ENCODE measurements around the gene AFP.

The AFP gene

GRCh38 chr4:73410916-73411730 lies 24.9 kb upstream of the AFP start:
- TF ChIP-seq TAF1 (IDR thresholded peaks at IDR 0.05; ENCODE audit: borderline replicate concordance, insufficient read depth, low read length) (no peak), FOXP2 (optimal IDR thresholded peaks at IDR 0.05; ENCODE audit: borderline replicate concordance, extremely low read depth, extremely low read length, insufficient read depth) (no peak), SIN3A (IDR thresholded peaks at IDR 0.05; ENCODE audit: borderline replicate concordance, insufficient read depth, low read length) (no peak), POLR2AphosphoS5 (IDR thresholded peaks at IDR 0.05; ENCODE audit: low read depth, low read length) (no peak)

GRCh38 chr4:73411731-73412414 lies 24.1 kb upstream of the AFP start:
- TF ChIP-seq FOXP2 (optimal IDR thresholded peaks at IDR 0.05; ENCODE audit: borderline replicate concordance, extremely low read depth, extremely low read length, insufficient read depth) (no peak), TAF1 (IDR thresholded peaks at IDR 0.05; ENCODE audit: borderline replicate concordance, insufficient read depth, low read length) (no peak), POLR2AphosphoS5 (IDR thresholded peaks at IDR 0.05; ENCODE audit: low read depth, low read length) (no peak), REST (IDR thresholded peaks at IDR 0.05; ENCODE audit: insufficient read depth in 1 of 2, low read depth in 2 of 2, low read length in 2 of 2) (no peak)

GRCh38 chr4:73413294-73413755 lies 22.7 kb upstream of the AFP start:
- TF ChIP-seq TAF1 (IDR thresholded peaks at IDR 0.05; ENCODE audit: borderline replicate concordance, insufficient read depth, low read length) (no peak), POLR2AphosphoS5 (IDR thresholded peaks at IDR 0.05; ENCODE audit: low read depth, low read length) (no peak), FOXP2 (optimal IDR thresholded peaks at IDR 0.05; ENCODE audit: borderline replicate concordance, extremely low read depth, extremely low read length, insufficient read depth) (no peak), SIN3A (IDR thresholded peaks at IDR 0.05; ENCODE audit: borderline replicate concordance, insufficient read depth, low read length) (no peak), REST (IDR thresholded peaks at IDR 0.05; ENCODE audit: insufficient read depth in 1 of 2, low read depth in 2 of 2, low read length in 2 of 2) (no peak)

GRCh38 chr4:73414936-73415271 lies 21.1 kb upstream of the AFP start:
- TF ChIP-seq SIN3A (IDR thresholded peaks at IDR 0.05; ENCODE audit: borderline replicate concordance, insufficient read depth, low read length) (no peak), FOXP2 (optimal IDR thresholded peaks at IDR 0.05; ENCODE audit: borderline replicate concordance, extremely low read depth, extremely low read length, insufficient read depth) (no peak), TAF1 (IDR thresholded peaks at IDR 0.05; ENCODE audit: borderline replicate concordance, insufficient read depth, low read length) (no peak), REST (IDR thresholded peaks at IDR 0.05; ENCODE audit: insufficient read depth in 1 of 2, low read depth in 2 of 2, low read length in 2 of 2) (no peak), POLR2AphosphoS5 (IDR thresholded peaks at IDR 0.05; ENCODE audit: low read depth, low read length) (no peak)

- no peak for TF ChIP-seq REST (IDR thresholded peaks at IDR 0.05; ENCODE audit: insufficient read depth in 1 of 2, low read depth in 2 of 2, low read length in 2 of 2)
- no peak for TF ChIP-seq SIN3A (IDR thresholded peaks at IDR 0.05; ENCODE audit: borderline replicate concordance, insufficient read depth, low read length)
- TF ChIP-seq FOXP2 (optimal IDR thresholded peaks at IDR 0.05; ENCODE audit: borderline replicate concordance, extremely low read depth, extremely low read length, insufficient read depth): no peak
- TF ChIP-seq TAF1 (IDR thresholded peaks at IDR 0.05; ENCODE audit: borderline replicate concordance, insufficient read depth, low read length): no peak
- no peak for TF ChIP-seq POLR2AphosphoS5 (IDR thresholded peaks at IDR 0.05; ENCODE audit: low read depth, low read length)
Measured at GRCh38 chr4:73415807-73416238, 20.2 kb upstream of the AFP start.
